GM12873 (cell line): ENCODE results near the gene USP48.

ENCODE experiments used
- TF ChIP-seq, protein P1 (sequence below): IDR thresholded peaks from 2 replicates; pipeline ENCODE4 v1.5.1; 2012; ENCODE audit warnings: low read depth, mild to moderate bottlenecking, moderate library complexity, low read length, control low read depth; ENCODE audit not compliant: insufficient read depth; ENCODE audit errors: missing control alignments

Gene USP48

DNA sequence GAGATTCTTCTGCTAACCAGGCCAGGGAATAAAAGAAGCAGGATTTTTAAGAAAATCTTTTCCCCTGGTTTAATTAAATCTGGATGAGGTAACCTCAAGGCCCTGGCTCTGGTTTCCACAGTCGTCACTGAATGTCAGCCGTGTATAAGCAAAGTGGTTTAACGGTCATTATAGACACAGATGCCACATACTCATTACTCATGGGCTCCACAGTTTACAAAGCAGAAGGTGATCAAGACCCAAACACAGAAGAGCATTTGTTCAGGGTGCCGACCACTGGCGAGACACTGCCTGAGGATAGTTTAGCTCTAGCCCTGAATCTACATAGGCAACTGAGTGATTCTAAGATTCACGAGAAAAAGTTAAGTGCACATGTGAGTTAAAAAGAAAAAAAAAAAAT lies 86.0 kb downstream of the USP48 start:
- TF ChIP-seq, protein P1, sequence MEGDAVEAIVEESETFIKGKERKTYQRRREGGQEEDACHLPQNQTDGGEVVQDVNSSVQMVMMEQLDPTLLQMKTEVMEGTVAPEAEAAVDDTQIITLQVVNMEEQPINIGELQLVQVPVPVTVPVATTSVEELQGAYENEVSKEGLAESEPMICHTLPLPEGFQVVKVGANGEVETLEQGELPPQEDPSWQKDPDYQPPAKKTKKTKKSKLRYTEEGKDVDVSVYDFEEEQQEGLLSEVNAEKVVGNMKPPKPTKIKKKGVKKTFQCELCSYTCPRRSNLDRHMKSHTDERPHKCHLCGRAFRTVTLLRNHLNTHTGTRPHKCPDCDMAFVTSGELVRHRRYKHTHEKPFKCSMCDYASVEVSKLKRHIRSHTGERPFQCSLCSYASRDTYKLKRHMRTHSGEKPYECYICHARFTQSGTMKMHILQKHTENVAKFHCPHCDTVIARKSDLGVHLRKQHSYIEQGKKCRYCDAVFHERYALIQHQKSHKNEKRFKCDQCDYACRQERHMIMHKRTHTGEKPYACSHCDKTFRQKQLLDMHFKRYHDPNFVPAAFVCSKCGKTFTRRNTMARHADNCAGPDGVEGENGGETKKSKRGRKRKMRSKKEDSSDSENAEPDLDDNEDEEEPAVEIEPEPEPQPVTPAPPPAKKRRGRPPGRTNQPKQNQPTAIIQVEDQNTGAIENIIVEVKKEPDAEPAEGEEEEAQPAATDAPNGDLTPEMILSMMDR = no peak

DNA sequence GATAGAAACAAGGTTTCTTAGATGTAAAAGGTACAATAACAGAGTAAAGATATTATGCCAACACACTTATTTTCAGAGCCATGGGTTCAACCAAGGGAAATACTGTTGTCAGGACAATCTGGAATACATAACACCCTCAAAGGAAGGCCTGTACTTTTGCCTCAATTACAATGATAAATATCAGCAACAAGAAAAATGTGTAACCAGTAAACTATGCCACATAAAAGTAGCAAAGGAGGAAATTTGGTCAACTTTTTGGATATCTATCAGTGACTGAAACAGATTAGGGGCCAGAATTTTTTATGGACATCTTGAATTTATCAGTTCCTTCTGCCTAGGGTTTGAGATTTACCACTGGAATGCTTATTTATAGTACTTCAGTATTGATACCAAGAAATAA lies 89.2 kb downstream of the USP48 start:
- TF ChIP-seq, protein P1 = no peak

DNA sequence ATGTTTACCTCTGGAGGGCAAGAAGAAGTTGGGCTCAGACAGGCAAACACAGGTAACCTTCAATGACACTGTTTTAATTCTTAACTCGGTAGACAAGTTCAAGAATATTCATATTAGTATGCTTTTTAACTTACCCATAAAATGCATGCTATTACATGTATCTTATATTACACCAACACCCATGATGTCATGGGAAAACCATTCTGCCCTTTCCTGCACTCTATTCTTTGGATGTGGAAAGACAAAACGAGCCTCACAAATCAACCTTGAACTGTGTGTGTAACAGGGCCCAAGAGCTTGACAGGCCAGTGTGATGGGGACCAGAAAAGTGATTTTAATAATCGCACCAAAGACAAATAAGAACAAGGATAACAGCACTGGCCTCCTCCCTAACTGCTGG lies 91.2 kb downstream of the USP48 start:
- TF ChIP-seq, protein P1 = no peak

DNA sequence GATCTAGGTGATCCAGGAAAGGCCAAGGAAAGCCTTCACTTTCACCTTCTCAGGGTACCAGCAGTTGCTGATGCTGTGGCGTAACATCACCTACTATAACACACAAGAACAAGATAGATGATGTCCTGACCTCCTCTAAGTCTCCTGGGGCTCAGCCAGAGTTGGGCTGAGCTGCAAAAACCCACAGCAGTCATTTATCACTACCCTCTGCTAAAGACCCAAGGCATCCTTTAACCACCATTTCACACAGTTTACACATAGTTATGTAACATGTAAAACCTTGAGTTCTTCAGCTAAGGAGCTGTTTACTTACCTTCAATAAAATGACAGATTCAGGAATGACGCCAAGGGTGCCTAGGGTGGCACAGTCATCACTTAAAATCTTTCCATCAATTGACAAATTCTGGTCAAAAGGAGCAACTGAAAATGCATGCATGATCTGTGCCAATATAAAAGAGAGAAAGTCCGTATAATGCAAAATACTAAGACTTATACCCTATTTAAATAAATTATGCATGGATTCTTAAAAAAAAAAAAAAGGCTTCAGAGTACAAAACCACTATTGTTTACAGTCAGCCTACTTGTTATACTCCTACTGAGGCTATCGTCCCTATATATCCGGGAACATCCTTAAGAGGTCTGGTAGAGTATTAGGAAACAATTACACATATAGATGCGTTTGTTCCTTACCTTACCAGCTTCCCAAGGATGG lies 93.1 kb downstream of the USP48 start:
- TF ChIP-seq, protein P1 = no peak

DNA sequence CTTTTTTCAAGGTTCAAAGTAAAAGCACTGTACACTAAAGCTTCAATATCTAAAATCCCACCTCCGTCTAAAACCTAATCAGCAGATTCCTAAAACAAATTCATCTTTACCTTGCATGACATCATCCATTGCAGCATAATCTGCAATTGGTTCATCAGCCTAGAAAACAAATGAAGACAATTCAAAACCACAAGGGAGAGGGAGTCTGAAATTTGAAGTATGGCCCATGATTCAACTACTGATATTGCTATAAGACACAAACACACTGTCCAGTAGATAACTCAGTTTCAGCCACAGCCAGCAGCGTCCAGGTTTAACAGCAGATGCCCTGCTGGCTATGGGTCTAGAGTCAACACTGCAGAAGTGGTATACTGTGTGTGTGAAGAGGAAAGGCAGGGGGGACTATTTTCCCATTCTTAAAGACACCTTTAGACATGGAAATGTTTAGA lies 95.8 kb downstream of the USP48 start:
- TF ChIP-seq, protein P1 = no peak

DNA sequence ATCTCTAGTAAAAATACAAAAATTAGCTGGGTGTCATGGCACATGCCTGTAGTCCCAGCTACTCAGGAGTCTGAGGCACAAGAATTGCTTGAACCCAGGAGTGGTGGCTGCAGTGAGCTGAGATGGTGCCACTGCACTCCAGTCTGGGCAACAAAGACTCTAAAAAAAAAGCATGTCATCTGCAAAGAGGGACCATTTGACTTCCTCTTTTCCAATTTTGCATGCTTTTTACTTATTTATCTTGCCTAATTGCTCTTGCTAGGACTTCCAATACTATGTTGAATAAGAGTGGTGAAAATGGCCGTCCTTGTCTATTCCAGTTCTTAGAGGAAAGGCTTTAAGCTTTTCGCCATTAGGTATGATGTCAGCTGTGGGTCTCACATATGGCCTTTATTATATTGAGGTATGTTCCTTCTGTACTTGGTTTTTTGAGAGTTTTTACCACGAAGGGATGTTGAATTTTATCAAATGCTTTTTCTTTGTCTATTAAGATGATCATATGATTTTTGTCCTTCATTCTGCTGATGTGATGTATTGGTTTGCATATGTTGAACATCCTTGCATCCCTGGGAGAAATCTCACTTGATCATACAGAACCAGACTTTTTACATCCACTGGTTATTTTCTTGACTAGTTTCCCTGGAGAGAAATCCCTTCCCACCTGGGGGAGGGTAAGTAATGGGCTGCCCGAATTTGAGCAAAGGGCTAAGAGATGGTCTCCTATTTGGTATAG lies 96.8 kb downstream of the USP48 start:
- TF ChIP-seq, protein P1 = no peak

DNA sequence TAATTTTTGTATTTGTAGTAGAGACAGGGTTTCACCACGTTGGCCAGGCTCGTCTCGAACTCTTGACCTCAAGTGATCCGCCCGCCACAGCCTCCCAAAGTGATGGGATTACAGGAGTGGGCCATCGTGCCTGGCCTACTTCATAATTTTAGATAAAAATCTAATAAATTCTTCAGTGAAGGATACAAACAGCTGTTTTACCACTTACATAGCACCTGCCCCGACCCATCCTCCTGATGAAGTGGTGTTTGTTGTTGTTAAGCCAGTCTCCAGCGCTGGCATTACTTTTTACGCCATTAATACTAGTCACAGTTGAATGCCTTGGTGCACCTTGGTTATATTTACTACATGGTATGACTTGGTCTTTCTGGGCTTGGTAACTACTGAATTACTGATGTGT lies 101.5 kb downstream of the USP48 start:
- TF ChIP-seq, protein P1 = no peak
